ENCODE results near the gene MCM6.

Gene MCM6

GRCh38 chr2:135844301-135844895 is 31.8 kb downstream of the MCM6 start:
- peaks cover 62% of the 10 kb centered on the region for H3K36me3 Mint-ChIP-seq (ENCODE audit: low read depth)
- TF ChIP-seq CTCF (IDR thresholded peaks at IDR 0.05; ENCODE audit: unreplicated experiment in 3 of 3), result no peak
- H3K27me3 Mint-ChIP-seq (ENCODE audit: low read depth), result no peaks in the 10 kb centered on the region
- peaks cover 21% of the 10 kb centered on the region for H3K4me1 Mint-ChIP-seq
- no peak overlapping the region for H3K4me3 Mint-ChIP-seq
- no peaks in the 10 kb centered on the region for H3K9me3 Mint-ChIP-seq
- H3K27ac Mint-ChIP-seq, result peak overlapping the region in 2 of 3 experiments; percentile 1 to 48

GRCh38 chr2:135843671-135844070 is 32.6 kb downstream of the MCM6 start:
- Mint-ChIP-seq H3K4me3 (no peak overlapping the region), H3K4me1 (peaks cover 25% of the 10 kb centered on the region), H3K27me3 (ENCODE audit: low read depth) (no peaks in the 10 kb centered on the region), H3K36me3 (ENCODE audit: low read depth) (peaks cover 55% of the 10 kb centered on the region), H3K27ac (peak overlapping the region in 2 of 3 experiments; percentile 1 to 48), H3K9me3 (no peaks in the 10 kb centered on the region)
- no peak for TF ChIP-seq CTCF (IDR thresholded peaks at IDR 0.05; ENCODE audit: unreplicated experiment in 3 of 3)

GRCh38 chr2:135840601-135841000 is 35.6 kb downstream of the MCM6 start:
- no peaks in the 10 kb centered on the region for H3K9me3 Mint-ChIP-seq
- H3K27ac Mint-ChIP-seq, result peak overlapping the region; percentile 11 to 83 (median 75)
- H3K4me1 Mint-ChIP-seq, result peaks cover 29% of the 10 kb centered on the region
- no peak overlapping the region for H3K4me3 Mint-ChIP-seq
- no peak for TF ChIP-seq CTCF (IDR thresholded peaks at IDR 0.05; ENCODE audit: unreplicated experiment in 3 of 3)
- H3K36me3 Mint-ChIP-seq (ENCODE audit: low read depth), result peaks cover 37% of the 10 kb centered on the region
- H3K27me3 Mint-ChIP-seq (ENCODE audit: low read depth), result no peaks in the 10 kb centered on the region

GRCh38 chr2:135839713-135840112 is 36.5 kb downstream of the MCM6 start:
- H3K36me3 Mint-ChIP-seq (ENCODE audit: low read depth), result peaks cover 31% of the 10 kb centered on the region
- H3K27ac Mint-ChIP-seq, result peak overlapping the region; percentile 75 to 90 (median 83)

GRCh38 chr2:135838502-135838901 is 37.7 kb downstream of the MCM6 start:
- Mint-ChIP-seq H3K27me3 (ENCODE audit: low read depth) (no peaks in the 10 kb centered on the region), H3K4me3 (no peak overlapping the region), H3K9me3 (no peaks in the 10 kb centered on the region), H3K4me1 (peaks cover 29% of the 10 kb centered on the region), H3K36me3 (ENCODE audit: low read depth) (peaks cover 18% of the 10 kb centered on the region), H3K27ac (peak overlapping the region; percentile 15 to 75 (median 74))
- TF ChIP-seq CTCF (IDR thresholded peaks at IDR 0.05; ENCODE audit: unreplicated experiment in 3 of 3), result no peak

More at GRCh38 chr2:135839713-135840112, 36.5 kb downstream of the MCM6 start:
- Mint-ChIP-seq H3K4me1 (peaks cover 29% of the 10 kb centered on the region), H3K4me3 (no peak overlapping the region), H3K9me3 (no peaks in the 10 kb centered on the region), H3K27me3 (ENCODE audit: low read depth) (no peaks in the 10 kb centered on the region)
- TF ChIP-seq CTCF (IDR thresholded peaks at IDR 0.05; ENCODE audit: unreplicated experiment in 3 of 3), result no peak

- Mint-ChIP-seq H3K4me3 (no peak within 1 kb of the TSS), H3K36me3 (ENCODE audit: low read depth) (peaks cover 3% of the 10 kb centered on the region), H3K27me3 (ENCODE audit: low read depth) (no peaks in the 10 kb centered on the region), H3K9me3 (no peaks in the 10 kb centered on the region), H3K4me1 (peaks cover 29% of the 10 kb centered on the region), H3K27ac (no peak within 1 kb of the TSS)
- no peak for TF ChIP-seq CTCF (IDR thresholded peaks at IDR 0.05; ENCODE audit: unreplicated experiment in 3 of 3)
These were observed 39.5 kb downstream of the MCM6 start, which contains the start of gene LCT for GRCh38 chr2:135836596-135837270. LCT (minus strand) TSS chr2:135837184; CDS start chr2:135837169, 15 bp downstream.

All from nephron (organoid).